Natural killer cell (primary cell): Measurements from ENCODE around the gene CD2. TPM values are rescaled to one million over a fixed set of nuclear protein-coding genes. Genes with fewer than 3 reads are reported as not detected.

Experiments used
- ATAC-seq, 3 donors: fragments of 150-1000 bp in 2 of 3; fragments of 200-7000 bp in 1 of 3; cut with Tn5 transposase; 1 replicate in 1 of 3; 2 replicates in 2 of 3; pipeline ENCODE4 v1.10.0; 2021; ENCODE audit warnings: mild to moderate bottlenecking in 2 of 3, moderate library complexity in 2 of 3
- DNase-seq, 2 donors: peaks; one replicate each; pipeline versions ENCODE4 v3.0.0 to v3.0.0-alpha.2; 2013 to 2021; ENCODE audit warnings: mixed read lengths in 1 of 2
- H3K27ac ChIP-seq: one replicate; pipeline ENCODE4 v1.5.1; 2013; ENCODE audit warnings: mild to moderate bottlenecking, low read length
- H3K27me3 ChIP-seq: one replicate; pipeline ENCODE4 v1.6.1; 2013; ENCODE audit warnings: low read length; ENCODE audit not compliant: control insufficient read depth, insufficient read depth
- H3K36me3 ChIP-seq: one replicate; pipeline ENCODE4 v1.6.1; 2013; ENCODE audit warnings: low read length; ENCODE audit not compliant: control insufficient read depth, insufficient read depth
- H3K4me1 ChIP-seq: one replicate; pipeline ENCODE4 v1.6.1; 2013; ENCODE audit warnings: low read length; ENCODE audit not compliant: control insufficient read depth, insufficient read depth
- H3K4me3 ChIP-seq: one replicate; pipeline ENCODE4 v1.5.1; 2013; ENCODE audit warnings: low read length
- H3K9me3 ChIP-seq: one replicate; pipeline ENCODE4 v1.6.1; 2013; ENCODE audit warnings: low read length; ENCODE audit not compliant: control insufficient read depth, insufficient read depth
- H3K27ac Mint-ChIP-seq, 2 donors: one replicate each; pipeline ENCODE4 v1.8.0; 2022; ENCODE audit warnings: mild to moderate bottlenecking in 2 of 2, mixed read lengths in 2 of 2, moderate library complexity in 1 of 2
- H3K27me3 Mint-ChIP-seq, 2 donors: one replicate each; pipeline ENCODE4 v1.8.0; 2022; ENCODE audit warnings: low read depth in 2 of 2, mixed read lengths in 2 of 2
- H3K36me3 Mint-ChIP-seq: one replicate; pipeline ENCODE4 v1.8.0; 2022; ENCODE audit warnings: mixed read lengths
- H3K4me1 Mint-ChIP-seq, 2 donors: one replicate each; pipeline ENCODE4 v1.8.0; 2022; ENCODE audit warnings: mixed read lengths in 2 of 2
- H3K4me3 Mint-ChIP-seq: one replicate; pipeline ENCODE4 v1.8.0; 2022; ENCODE audit warnings: mild to moderate bottlenecking, moderate library complexity, mixed read lengths
- H3K9me3 Mint-ChIP-seq, 2 donors: one replicate each; pipeline ENCODE4 v1.8.0; 2022; ENCODE audit warnings: mixed read lengths in 2 of 2
- CTCF ChIP-seq: fragments of 200-600 bp; IDR thresholded peaks from one replicate; pipeline ENCODE4 v1.8.0; 2022; ENCODE audit warnings: antibody characterized with exemption
- WGBS: methylation state at CpG from one replicate; pipeline ENCODE4 v1.1.7; 2013; ENCODE audit warnings: missing lambda C conversion rate; ENCODE audit not compliant: insufficient coverage; 5-methylcytosine and 5-hydroxymethylcytosine counted together
- intact Hi-C: fragments of 100-400 bp; cut with micrococcal nuclease; formaldehyde crosslinking; loops from one replicate; pipeline ENCODE4 v1.14.2; 2022
- total RNA-seq, 4 donors: library from RNA; stranded (reverse); fragments of 120-200 nt in 1 of 4; gene quantifications; one replicate each; pipeline versions ENCODE4 v1.2.3 to v1.2.4, GENCODE V29; 2013 to 2022

CD2 gene
- total RNA-seq, 3 donors from 2014 or later (not counting 1 experiment from before 2014, with no cell fraction given) = 30.4 to 93.4 (median 60.8) TPM

GRCh38 chr1:116763116-116763786 is 9.0 kb downstream of the CD2 start:
- no peaks in the 10 kb centered on the region for H3K9me3 ChIP-seq
- H3K36me3 ChIP-seq = peaks cover 86% of the 10 kb centered on the region
- ATAC-seq (peak; percentile 23 to 32 (median 31)), DNase-seq (peak in 1 of 2 donors; percentile 71)
- no peak overlapping the region for H3K4me3 ChIP-seq
- no peaks in the 10 kb centered on the region for H3K27me3 Mint-ChIP-seq
- peaks cover 8% of the 10 kb centered on the region for H3K36me3 Mint-ChIP-seq
- H3K27me3 ChIP-seq = no peaks in the 10 kb centered on the region
- peak overlapping the region; percentile 84 to 91 for H3K27ac Mint-ChIP-seq
- 51% methylated on average over 4 of the region's 4 CpGs for WGBS
- H3K4me1 Mint-ChIP-seq = peaks cover 49 to 59% of the 10 kb centered on the region in 2 donors
- no peaks in the 10 kb centered on the region for H3K9me3 Mint-ChIP-seq
- intact Hi-C loops = no loop called here
- peaks cover 88% of the 10 kb centered on the region for H3K4me1 ChIP-seq
- peak overlapping the region; percentile 63 for H3K27ac ChIP-seq
- H3K4me3 Mint-ChIP-seq = peak overlapping the region; percentile 46
- no peak for TF ChIP-seq CTCF

DNA sequence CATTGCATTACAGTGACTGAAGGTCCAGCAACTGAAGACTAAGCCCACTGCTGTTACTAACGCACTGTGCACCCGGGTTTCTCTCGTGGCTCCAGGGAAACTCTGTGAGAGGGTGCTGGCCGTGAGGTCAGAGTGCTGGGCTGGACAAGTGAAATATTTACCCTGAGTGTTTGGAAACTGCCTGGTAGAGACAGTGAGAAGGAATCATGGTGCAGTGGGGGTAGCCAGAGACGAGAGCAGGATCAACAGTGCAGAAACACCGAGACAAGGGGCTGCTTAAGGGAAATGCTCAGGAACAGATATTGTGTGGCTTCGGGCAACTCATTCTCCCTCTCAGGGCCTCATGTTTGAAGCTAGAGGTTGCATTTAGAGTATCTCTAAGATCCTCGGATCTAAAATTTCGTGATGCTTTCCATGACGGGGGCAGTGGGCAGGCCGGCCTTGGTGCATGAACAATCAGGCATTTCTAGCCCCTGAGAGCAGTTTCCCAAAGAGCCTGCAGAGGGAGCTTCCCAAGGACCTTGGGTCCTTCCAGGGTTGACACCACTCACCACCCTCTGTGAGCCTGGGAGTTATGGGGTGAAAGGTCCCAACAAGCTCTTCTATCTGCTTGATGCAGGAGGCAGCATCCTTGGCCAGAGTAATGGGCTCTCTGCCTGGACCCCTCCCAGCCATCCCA is 9.7 kb downstream of the CD2 start:
- DNase-seq (peak in 1 of 2 donors; percentile 72), ATAC-seq (no peak)
- H3K4me3 Mint-ChIP-seq = peak overlapping the region; percentile 46
- Histone ChIP-seq H3K27me3 (no peaks in the 10 kb centered on the region), H3K4me1 (peaks cover 95% of the 10 kb centered on the region), H3K27ac (peak overlapping the region; percentile 63), H3K4me3 (no peak overlapping the region), H3K36me3 (peaks cover 92% of the 10 kb centered on the region), H3K9me3 (no peaks in the 10 kb centered on the region)
- H3K27me3 Mint-ChIP-seq = no peaks in the 10 kb centered on the region
- peaks cover 8% of the 10 kb centered on the region for H3K36me3 Mint-ChIP-seq
- no peaks in the 10 kb centered on the region for H3K9me3 Mint-ChIP-seq
- WGBS = 79% methylated on average over 11 of the region's 11 CpGs
- TF ChIP-seq CTCF = no peak
- H3K27ac Mint-ChIP-seq = peak overlapping the region; percentile 84 to 91
- H3K4me1 Mint-ChIP-seq = peaks cover 55 to 63% of the 10 kb centered on the region in 2 donors
- intact Hi-C loops = no loop called here

GRCh38 chr1:116764466-116764898 is 10.3 kb downstream of the CD2 start:
- ATAC-seq (no peak), DNase-seq (peak in 1 of 2 donors; percentile 83)
- Histone ChIP-seq H3K9me3 (no peaks in the 10 kb centered on the region), H3K27me3 (no peaks in the 10 kb centered on the region), H3K36me3 (peaks cover 93% of the 10 kb centered on the region), H3K4me1 (peaks cover 98% of the 10 kb centered on the region), H3K4me3 (no peak overlapping the region), H3K27ac (peak overlapping the region; percentile 63)
- H3K4me1 Mint-ChIP-seq = peaks cover 55 to 63% of the 10 kb centered on the region in 2 donors
- intact Hi-C loops = no loop called here
- H3K36me3 Mint-ChIP-seq = peaks cover 8% of the 10 kb centered on the region
- WGBS = 74% methylated on average over 5 of the region's 5 CpGs
- peak overlapping the region; percentile 60 to 91 for H3K27ac Mint-ChIP-seq
- H3K9me3 Mint-ChIP-seq = no peaks in the 10 kb centered on the region
- no peak for TF ChIP-seq CTCF
- no peak overlapping the region for H3K4me3 Mint-ChIP-seq
- H3K27me3 Mint-ChIP-seq = no peaks in the 10 kb centered on the region
